H9 (cell line): ENCODE measurements around the gene BRD7. TPM values are rescaled to one million over a fixed set of nuclear protein-coding genes. Genes with fewer than 3 reads are reported as not detected.

Source experiments
- DNase-seq: peaks from one replicate; pipeline ENCODE4 v3.0.0-alpha.2; 2017
- H2AFZ ChIP-seq: one replicate; pipeline ENCODE4 v1.6.1; 2013; ENCODE audit warnings: mild to moderate bottlenecking, low read length, control low read depth, moderate library complexity
- H2AK5ac ChIP-seq: 2 replicates; pipeline ENCODE4 v1.6.1; 2013; ENCODE audit warnings: low read length, control low read depth, mixed read lengths; ENCODE audit not compliant: insufficient read length
- H2BK120ac ChIP-seq: one replicate; pipeline ENCODE4 v1.6.1; 2013; ENCODE audit warnings: low read depth, mild to moderate bottlenecking, low read length, control low read depth, inconsistent platforms; ENCODE audit not compliant: poor library complexity, severe bottlenecking
- H2BK12ac ChIP-seq: 2 replicates; pipeline ENCODE4 v1.6.1; 2013; ENCODE audit warnings: low read length, control low read depth, mixed read lengths, low read depth; ENCODE audit not compliant: insufficient read length
- H2BK15ac ChIP-seq: 2 replicates; pipeline ENCODE4 v1.6.1; 2013; ENCODE audit warnings: low read depth, low read length, control low read depth
- H2BK20ac ChIP-seq: one replicate; pipeline ENCODE4 v1.6.1; 2013; ENCODE audit warnings: low read depth, mild to moderate bottlenecking, low read length, control low read depth, inconsistent platforms; ENCODE audit not compliant: poor library complexity, severe bottlenecking
- H2BK5ac ChIP-seq: 2 replicates; pipeline ENCODE4 v1.6.1; 2013; ENCODE audit warnings: low read length, control low read depth, mixed read lengths; ENCODE audit not compliant: insufficient read length
- H3K14ac ChIP-seq: 2 replicates; pipeline ENCODE4 v1.6.1; 2013; ENCODE audit warnings: low read length, control low read depth; ENCODE audit not compliant: insufficient read depth
- H3K18ac ChIP-seq: 2 replicates; pipeline ENCODE4 v1.6.1; 2013; ENCODE audit warnings: low read depth, mild to moderate bottlenecking, mixed read lengths, low read length, control low read depth; ENCODE audit not compliant: insufficient read length
- H3K23ac ChIP-seq: 2 replicates; pipeline ENCODE4 v1.6.1; 2013; ENCODE audit warnings: low read length, control low read depth, mixed read lengths, low read depth; ENCODE audit not compliant: insufficient read length
- H3K23me2 ChIP-seq: 2 replicates; pipeline ENCODE4 v1.6.1; 2013; ENCODE audit warnings: low read depth, mild to moderate bottlenecking, mixed read lengths, low read length, control low read depth; ENCODE audit not compliant: insufficient read length, poor library complexity, severe bottlenecking
- H3K27ac ChIP-seq: 2 replicates; pipeline ENCODE4 v1.5.1; 2013; ENCODE audit warnings: low read length, control low read depth, mixed read lengths, low read depth; ENCODE audit not compliant: insufficient read length
- H3K27me3 ChIP-seq: 2 replicates; pipeline ENCODE4 v1.6.1; 2013; ENCODE audit warnings: low read length, control low read depth, inconsistent platforms; ENCODE audit not compliant: insufficient read depth
- H3K4ac ChIP-seq: 2 replicates; pipeline ENCODE4 v1.6.1; 2013; ENCODE audit warnings: low read depth, mild to moderate bottlenecking, control low read depth, inconsistent platforms, low read length, moderate library complexity
- H3K4me1 ChIP-seq: 2 replicates; pipeline ENCODE4 v1.6.1; 2013; ENCODE audit warnings: low read length, control low read depth, inconsistent platforms; ENCODE audit not compliant: insufficient read depth
- H3K4me2 ChIP-seq: 2 replicates; pipeline ENCODE4 v1.6.1; 2013; ENCODE audit warnings: low read length, control low read depth, mixed read lengths; ENCODE audit not compliant: insufficient read length, insufficient read depth
- H3K56ac ChIP-seq: 2 replicates; pipeline ENCODE4 v1.6.1; 2013; ENCODE audit warnings: low read depth, mild to moderate bottlenecking, mixed read lengths, low read length, control low read depth; ENCODE audit not compliant: insufficient read length
- H3K79me1 ChIP-seq: 2 replicates; pipeline ENCODE4 v1.6.1; 2013; ENCODE audit warnings: low read depth, mild to moderate bottlenecking, moderate library complexity, low read length, control low read depth, inconsistent platforms; ENCODE audit not compliant: insufficient read depth, poor library complexity, severe bottlenecking
- H3K79me2 ChIP-seq: 2 replicates; pipeline ENCODE4 v1.6.1; 2013; ENCODE audit warnings: low read length, control low read depth, inconsistent platforms; ENCODE audit not compliant: insufficient read depth
- H3K9ac ChIP-seq: 2 replicates; pipeline ENCODE4 v1.6.1; 2013; ENCODE audit warnings: low read length, control low read depth, mixed read lengths; ENCODE audit not compliant: insufficient read length; ENCODE audit errors: extremely low read depth
- H3K9me3 ChIP-seq: one replicate; pipeline ENCODE4 v1.6.1; 2013; ENCODE audit warnings: low read depth, low read length, inconsistent platforms; ENCODE audit not compliant: control insufficient read depth
- H3T11ph ChIP-seq: one replicate; pipeline ENCODE4 v1.6.1; 2013; ENCODE audit warnings: mild to moderate bottlenecking, low read length, control low read depth, inconsistent platforms
- H4K20me1 ChIP-seq: one replicate; pipeline ENCODE4 v1.6.1; 2013; ENCODE audit not compliant: control insufficient read depth, insufficient read length, insufficient read depth
- H4K5ac ChIP-seq: 2 replicates; pipeline ENCODE4 v1.6.1; 2013; ENCODE audit warnings: low read depth, mild to moderate bottlenecking, mixed read lengths, low read length, control low read depth; ENCODE audit not compliant: insufficient read length
- H4K8ac ChIP-seq: replicated peaks from 2 replicates; pipeline ENCODE4 v1.6.1; 2013; ENCODE audit warnings: low read length, control low read depth, mixed read lengths, low read depth; ENCODE audit not compliant: insufficient read length
- H4K91ac ChIP-seq: 2 replicates; pipeline ENCODE4 v1.6.1; 2013; ENCODE audit warnings: low read depth, mild to moderate bottlenecking, moderate library complexity, mixed read lengths, low read length, control low read depth; ENCODE audit not compliant: insufficient read length
- H3K27ac Mint-ChIP-seq, 3 experiments: 2 replicates in 2 of 3; 3 replicates in 1 of 3; pipeline ENCODE4 v1.8.0; 2020 to 2021; ENCODE audit warnings: mixed read lengths in 3 of 3, mild to moderate bottlenecking in 1 of 3, moderate library complexity in 1 of 3
- H3K27me3 Mint-ChIP-seq: 2 replicates; pipeline ENCODE4 v1.8.0; 2021; ENCODE audit warnings: low read depth, mild to moderate bottlenecking, moderate library complexity, mixed read lengths
- H3K36me3 Mint-ChIP-seq, 3 experiments: 2 replicates in 2 of 3; 3 replicates in 1 of 3; pipeline ENCODE4 v1.8.0; 2020 to 2021; ENCODE audit warnings: low read depth in 3 of 3, mixed read lengths in 3 of 3; ENCODE audit not compliant: insufficient read depth in 1 of 3
- H3K4me1 Mint-ChIP-seq, 2 experiments: 2 replicates each; pipeline ENCODE4 v1.8.0; 2020; ENCODE audit warnings: mixed read lengths in 2 of 2
- H3K4me3 Mint-ChIP-seq, 2 experiments: 2 replicates in 1 of 2; 3 replicates in 1 of 2; pipeline ENCODE4 v1.8.0; 2020 to 2021; ENCODE audit warnings: mild to moderate bottlenecking in 2 of 2, mixed read lengths in 2 of 2, moderate library complexity in 1 of 2
- H3K9me3 Mint-ChIP-seq, 2 experiments: 2 replicates in 1 of 2; 3 replicates in 1 of 2; pipeline ENCODE4 v1.8.0; 2020; ENCODE audit warnings: mild to moderate bottlenecking in 2 of 2, mixed read lengths in 2 of 2, moderate library complexity in 1 of 2
- WGBS: extraction: QIAGEN DNeasy Blood & Tissue Kit; methylation state at CpG from one replicate; pipeline ENCODE4 v1.1.7; 2013; ENCODE audit warnings: missing lambda C conversion rate, low lambda C conversion rate, mixed read lengths; ENCODE audit not compliant: insufficient read length; ENCODE audit errors: extremely low coverage; 5-methylcytosine and 5-hydroxymethylcytosine counted together
- total RNA-seq: library from RNA; stranded (reverse); gene quantifications from 2 replicates; pipeline ENCODE4 v1.2.1, GENCODE V29; 2021
- TF ChIP-seq, protein P1 (sequence below): fragments of 200-600 bp; sonication (generic); conservative IDR thresholded peaks from 3 replicates; pipeline ENCODE4 v1.8.0; 2021; ENCODE audit warnings: antibody characterized with exemption, mild to moderate bottlenecking

BRD7 gene
- total RNA-seq, 1 experiment from 2014 or later: 112 TPM

GRCh38 chr16:50336884-50337283 is 31.9 kb downstream of the BRD7 start:
- no peak overlapping the region for H3K9ac ChIP-seq
- H3K79me2 ChIP-seq: no peaks in the 10 kb centered on the region; the same call in 1 of the 2 replicates
- no peak overlapping the region for H2BK12ac ChIP-seq
- H3K79me1 ChIP-seq: no peaks in the 10 kb centered on the region
- H3K4me2 ChIP-seq: no peak overlapping the region
- no peak overlapping the region for H4K91ac ChIP-seq
- no peak overlapping the region for H2BK20ac ChIP-seq
- H3K4ac ChIP-seq: no peak overlapping the region
- H2AFZ ChIP-seq: no peak overlapping the region
- no peak overlapping the region for H4K8ac ChIP-seq
- no peaks in the 10 kb centered on the region for H4K20me1 ChIP-seq
- H3K23ac ChIP-seq: no peak overlapping the region
- WGBS: no CpG with 5 or more reads among the region's 1 CpG
- no peak for DNase-seq
- H3K27me3 ChIP-seq: no peaks in the 10 kb centered on the region
- H3K4me3 Mint-ChIP-seq: no peak overlapping the region
- H2BK120ac ChIP-seq: no peak overlapping the region
- no peak overlapping the region for H4K5ac ChIP-seq
- H2BK5ac ChIP-seq: no peak overlapping the region
- H3K14ac ChIP-seq: no peak overlapping the region
- no peaks in the 10 kb centered on the region for H3K4me1 ChIP-seq
- H2AK5ac ChIP-seq: no peak overlapping the region
- no peaks in the 10 kb centered on the region for H3K27me3 Mint-ChIP-seq
- no peak overlapping the region for H3K18ac ChIP-seq
- H3K27ac Mint-ChIP-seq: no peak overlapping the region
- TF ChIP-seq, protein P1, sequence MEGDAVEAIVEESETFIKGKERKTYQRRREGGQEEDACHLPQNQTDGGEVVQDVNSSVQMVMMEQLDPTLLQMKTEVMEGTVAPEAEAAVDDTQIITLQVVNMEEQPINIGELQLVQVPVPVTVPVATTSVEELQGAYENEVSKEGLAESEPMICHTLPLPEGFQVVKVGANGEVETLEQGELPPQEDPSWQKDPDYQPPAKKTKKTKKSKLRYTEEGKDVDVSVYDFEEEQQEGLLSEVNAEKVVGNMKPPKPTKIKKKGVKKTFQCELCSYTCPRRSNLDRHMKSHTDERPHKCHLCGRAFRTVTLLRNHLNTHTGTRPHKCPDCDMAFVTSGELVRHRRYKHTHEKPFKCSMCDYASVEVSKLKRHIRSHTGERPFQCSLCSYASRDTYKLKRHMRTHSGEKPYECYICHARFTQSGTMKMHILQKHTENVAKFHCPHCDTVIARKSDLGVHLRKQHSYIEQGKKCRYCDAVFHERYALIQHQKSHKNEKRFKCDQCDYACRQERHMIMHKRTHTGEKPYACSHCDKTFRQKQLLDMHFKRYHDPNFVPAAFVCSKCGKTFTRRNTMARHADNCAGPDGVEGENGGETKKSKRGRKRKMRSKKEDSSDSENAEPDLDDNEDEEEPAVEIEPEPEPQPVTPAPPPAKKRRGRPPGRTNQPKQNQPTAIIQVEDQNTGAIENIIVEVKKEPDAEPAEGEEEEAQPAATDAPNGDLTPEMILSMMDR: no peak
- no peaks in the 10 kb centered on the region for H3K9me3 ChIP-seq
- H3K56ac ChIP-seq: no peak overlapping the region
- H3T11ph ChIP-seq: no peak overlapping the region
- H3K27ac ChIP-seq: no peak overlapping the region
- no peaks in the 10 kb centered on the region for H3K4me1 Mint-ChIP-seq
- no peaks in the 10 kb centered on the region; a peak in 1 of 5 replicates for H3K9me3 Mint-ChIP-seq
- H3K23me2 ChIP-seq: no peaks in the 10 kb centered on the region
- no peak overlapping the region for H2BK15ac ChIP-seq
- peaks cover 18 to 61% (median 51%) of the 10 kb centered on the region in 3 experiments; a peak in 6 of 7 replicates for H3K36me3 Mint-ChIP-seq
